Stimulated activated CD8-positive, alpha-beta memory T cell treated with anti-CD3 and anti-CD28 coated beads, Interleukin-15, amount 100 ng/mL, for 4 hours (primary cell): Measurements from ENCODE around the gene DET1.
"Not testable (repeated sequence)": the region's sequence is repeated elsewhere in the genome, so short reads cannot be mapped to it uniquely, and the experiment has no call there.

Experiments used
- DNase-seq, 2 donors: peaks; one replicate each; pipeline ENCODE4 v3.0.0-alpha.2; 2020; ENCODE audit warnings: low read depth in 2 of 2

The DET1 gene

DNA sequence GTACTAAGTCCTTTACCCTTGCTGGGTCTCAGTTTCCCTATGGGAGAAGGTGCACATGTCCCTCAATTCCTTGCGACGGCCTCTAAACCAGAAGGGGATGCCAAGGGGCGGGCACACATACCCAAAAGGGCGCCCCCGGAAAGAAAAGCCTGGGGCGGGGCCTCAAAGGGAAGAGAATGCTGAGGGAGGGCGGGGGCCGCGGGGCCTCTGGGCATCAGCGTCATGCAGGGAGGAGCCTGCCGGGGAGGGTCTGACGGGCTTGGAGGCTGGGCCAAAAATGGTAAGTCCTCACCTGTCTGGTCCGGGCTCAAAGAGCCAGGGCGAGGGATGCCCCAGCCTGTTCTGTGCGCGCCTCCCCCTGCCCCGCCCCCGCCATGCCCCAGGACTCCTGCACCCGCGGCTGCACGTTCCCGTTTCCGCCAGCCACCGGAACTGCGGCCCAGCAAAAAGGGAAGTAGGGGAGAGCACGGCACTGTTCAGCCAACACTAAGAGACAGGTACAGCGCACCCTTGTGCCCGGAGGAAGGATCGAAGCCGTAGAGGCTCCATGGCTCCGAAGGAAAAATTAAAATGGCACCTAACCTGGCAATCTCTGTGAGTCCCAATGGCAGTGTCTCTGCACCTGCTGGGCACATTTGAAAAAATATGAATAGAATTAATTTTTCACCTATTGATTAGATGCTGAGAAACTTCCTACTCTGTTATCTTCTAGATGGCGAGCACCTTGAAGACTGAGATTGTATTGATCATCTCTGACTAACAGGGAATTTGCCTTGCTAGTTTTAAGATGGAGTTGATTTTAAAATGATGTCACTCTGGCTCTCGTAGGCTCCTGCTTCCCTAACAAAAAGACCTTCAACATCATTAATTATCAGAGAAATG lies at the start of gene DET1:
TSS of gene DET1 (minus strand) at position 434 of the 882 bp plus-strand sequence. CDS start 14,976 bp downstream, outside the sequence.
- DNase-seq: peak; percentile 90 to 95

DNA sequence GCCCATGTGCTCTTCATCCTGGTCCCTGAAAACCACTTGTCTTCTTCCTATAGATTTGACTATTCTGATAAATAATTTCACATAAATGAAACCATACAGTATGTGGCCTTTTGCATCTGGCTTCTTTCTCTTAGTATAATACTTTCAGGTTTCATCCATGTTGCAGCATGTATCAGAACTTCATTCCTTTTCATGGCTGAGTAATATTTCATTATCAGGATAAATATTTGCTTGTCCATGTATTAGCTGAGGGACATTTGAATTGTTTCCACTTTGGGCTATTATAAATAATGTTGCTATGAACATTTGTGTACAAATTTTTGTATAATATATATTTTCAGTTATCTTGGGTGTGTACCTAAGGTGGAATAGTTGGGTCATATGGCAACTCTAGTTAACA lies 44.9 kb upstream of the DET1 start:
- DNase-seq: no peak

DNA sequence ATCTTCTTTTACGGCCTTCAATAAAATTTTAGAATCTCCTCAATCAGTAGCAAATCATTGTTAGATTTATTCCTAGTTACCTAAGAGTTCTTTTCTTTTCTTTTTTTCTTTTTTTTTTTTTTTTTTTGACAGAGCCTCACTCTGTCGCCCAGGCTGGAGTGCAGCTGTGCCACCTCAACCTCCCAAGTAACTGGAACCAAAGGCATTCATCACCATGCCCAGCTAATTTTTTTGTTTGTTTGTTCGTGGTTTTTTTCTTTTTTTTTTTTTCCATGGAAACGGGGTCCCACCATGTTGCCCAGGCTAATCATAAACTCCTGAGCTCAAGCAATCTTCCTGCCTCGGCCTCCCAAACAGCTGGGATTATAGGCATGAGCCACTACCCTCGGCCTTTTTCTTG lies 44.3 kb upstream of the DET1 start:
- no peak for DNase-seq

DNA sequence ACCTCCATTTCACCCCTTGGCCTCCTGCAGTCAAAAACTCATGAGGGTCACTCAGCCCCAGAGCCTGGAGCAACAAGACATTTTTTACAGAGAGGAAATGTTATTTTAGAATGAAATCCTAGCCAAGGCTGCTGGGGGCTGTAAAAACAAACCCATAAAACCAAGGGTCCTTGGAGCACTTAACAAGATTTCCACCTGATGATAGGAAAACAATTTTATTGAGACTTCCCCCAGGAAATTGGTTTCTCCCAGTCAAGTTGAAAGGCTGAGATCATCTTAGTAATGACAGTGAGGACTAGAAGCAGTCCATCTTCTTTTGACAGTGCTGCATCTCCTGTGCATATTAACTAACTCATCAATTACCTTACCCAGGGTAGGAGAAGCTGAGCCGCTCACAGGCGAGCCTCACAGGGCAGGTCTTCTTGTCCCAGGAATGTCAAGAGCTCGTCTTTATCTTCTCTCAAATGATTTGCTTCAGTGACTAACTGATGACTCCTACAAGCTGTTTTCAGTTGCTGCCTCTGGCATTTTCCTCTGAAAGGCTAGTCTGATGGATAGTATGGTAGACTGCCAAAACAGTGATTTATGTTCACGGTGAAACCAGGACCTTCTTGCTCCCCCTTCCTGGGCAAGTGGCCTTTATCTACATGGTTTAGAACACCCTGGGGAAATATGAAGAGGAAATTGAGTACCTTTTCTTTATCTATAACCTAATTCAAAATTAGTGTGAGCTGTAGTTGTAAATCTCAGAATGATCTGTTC lies 40.1 kb upstream of the DET1 start:
- no peak for DNase-seq

DNA sequence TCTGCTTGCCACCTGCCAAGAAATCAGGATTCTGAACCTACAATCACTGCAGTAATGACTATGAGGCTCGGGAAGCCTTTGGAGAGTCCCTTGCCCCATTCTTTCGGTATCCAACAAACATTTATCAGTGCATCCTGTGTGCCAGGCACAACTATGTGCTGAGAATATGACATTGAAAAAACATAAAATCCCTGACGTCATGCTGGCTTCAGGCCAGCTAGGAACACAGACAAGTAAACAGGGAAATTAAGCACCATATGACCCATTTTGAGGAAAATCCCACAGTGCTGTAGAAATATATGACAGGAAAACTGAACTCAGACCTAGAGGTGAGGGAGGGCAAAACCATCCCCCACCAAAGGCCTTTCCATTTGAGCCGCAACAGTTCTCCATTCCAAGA lies 34.1 kb upstream of the DET1 start:
- DNase-seq: no peak

DNA sequence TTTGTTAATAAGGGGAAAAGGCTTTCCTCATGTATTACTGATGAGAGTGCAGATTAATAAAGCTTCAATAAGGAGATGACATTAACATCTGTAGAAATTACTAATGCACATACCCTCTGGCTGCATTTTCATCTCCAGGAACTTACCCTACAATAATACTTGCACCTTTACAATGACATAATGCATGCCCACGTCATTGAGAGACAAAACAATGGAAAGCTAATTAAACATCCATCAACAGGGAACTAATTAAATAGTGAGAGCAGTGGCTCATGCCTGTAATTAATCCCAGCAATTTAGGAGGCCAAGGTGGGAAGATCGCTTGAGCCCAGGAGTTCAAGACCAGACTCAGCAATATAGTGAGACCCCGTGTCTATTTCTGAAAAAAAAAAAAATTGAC lies 32.8 kb upstream of the DET1 start:
- DNase-seq: no peak

DNA sequence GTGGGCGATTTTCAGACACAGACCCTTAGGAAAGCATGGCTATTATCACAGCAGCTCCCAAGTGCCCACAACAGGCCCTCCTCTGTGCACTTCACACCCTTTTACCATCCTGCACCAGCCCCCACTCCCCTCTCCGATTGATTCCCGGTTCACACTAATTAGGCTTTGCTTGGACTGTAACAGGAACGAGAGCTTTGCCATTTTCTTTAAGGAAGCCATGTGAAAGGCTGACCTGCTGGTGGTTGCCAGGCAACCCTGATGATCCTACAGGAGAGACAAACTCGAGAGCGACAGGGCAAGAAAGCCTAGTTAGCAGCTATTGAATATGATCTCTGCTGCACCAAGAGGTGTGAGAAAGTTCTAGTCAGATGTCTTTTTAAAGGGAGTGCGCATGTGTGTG lies 28.2 kb upstream of the DET1 start:
- no peak for DNase-seq

DNA sequence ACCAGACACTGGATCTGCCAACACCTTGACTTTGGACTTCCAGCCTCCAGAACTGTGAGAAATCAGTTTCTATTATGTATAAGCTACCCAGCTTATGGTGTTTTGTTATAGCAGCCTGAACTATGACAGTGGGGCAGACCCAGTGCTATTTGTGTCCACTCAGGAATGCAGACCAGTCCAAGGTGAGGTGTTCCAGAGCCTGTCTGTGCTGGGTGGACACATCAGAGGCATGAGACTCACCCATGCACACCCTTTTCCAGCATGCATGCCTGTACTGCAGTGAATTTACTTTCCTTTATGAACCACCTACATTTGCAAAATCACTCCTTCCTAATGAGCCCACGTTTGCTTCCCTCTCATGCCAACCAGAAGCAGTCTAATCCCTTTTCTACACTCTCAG lies 27.6 kb upstream of the DET1 start:
- DNase-seq: no peak

DNA sequence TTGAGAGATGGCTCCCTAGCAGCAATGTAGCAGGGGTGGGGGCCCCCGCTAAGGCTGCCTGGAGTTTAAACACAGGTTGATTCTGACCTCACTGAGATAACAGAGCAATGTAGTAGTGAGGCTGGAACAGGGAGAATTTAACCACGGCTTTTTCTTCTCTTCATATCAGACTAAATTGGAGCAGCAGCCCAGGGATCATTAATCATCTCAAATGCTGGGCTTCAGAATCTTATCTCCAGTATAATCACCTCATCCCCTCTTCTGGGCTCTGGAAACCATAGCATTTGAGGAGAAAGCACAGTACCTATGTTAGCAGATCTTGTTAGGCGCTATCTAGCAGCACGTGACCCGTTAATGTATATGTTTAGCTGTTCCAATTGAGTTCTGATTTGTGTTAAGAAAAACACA lies 25.4 kb upstream of the DET1 start:
- no peak for DNase-seq

DNA sequence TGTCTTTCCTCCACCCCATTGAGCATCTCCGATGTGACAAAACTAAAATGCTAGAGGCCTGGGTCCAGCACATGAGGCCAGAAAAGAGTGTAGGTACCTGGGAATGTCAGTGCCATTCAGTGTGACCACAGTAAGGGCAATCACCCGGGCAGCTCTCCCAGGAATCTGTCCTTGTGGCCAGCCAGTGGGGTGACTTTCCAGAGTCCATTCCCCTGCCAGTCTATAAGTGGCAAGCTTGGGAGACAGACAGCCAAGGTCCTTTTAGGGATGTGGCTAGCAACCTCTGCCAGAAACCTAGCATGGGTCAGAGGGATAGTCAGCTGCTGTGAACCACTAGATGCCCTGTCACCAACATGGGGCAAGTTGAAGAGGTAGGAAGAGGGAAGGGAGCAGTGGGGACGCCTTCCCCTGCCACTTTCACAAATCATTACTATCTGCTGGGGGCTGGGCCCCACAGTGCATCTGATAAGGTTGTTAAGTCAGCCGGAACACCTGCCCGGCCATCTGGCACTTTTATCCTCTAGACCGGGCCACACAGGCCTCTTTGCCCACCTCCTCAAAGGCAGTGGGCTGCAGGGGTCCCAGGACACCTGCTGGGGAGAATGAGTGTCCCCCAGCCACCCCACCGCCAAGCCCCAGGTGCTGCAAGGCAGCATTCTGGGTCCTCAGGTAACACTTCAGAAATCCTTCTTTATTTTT lies 24.8 kb upstream of the DET1 start:
- DNase-seq: no peak

DNA sequence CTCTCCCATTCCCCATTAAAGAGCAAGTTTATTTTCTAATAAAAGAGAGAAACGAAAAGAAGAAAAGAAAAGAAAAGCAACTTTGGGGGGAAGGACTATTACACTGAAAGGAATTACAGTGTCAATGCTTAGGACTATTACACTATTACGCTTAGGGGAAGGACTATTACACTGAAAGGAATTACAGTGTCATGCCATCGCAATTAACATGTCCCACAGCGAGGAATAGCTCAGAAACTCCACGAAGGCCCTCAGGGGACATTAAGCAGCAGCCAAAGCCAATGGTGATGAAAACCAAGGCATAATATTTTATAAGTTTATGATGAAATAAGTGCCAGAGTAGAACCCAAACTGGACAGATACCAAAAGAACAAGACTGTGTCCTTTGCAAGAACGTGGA lies 22.1 kb upstream of the DET1 start:
- no peak for DNase-seq

DNA sequence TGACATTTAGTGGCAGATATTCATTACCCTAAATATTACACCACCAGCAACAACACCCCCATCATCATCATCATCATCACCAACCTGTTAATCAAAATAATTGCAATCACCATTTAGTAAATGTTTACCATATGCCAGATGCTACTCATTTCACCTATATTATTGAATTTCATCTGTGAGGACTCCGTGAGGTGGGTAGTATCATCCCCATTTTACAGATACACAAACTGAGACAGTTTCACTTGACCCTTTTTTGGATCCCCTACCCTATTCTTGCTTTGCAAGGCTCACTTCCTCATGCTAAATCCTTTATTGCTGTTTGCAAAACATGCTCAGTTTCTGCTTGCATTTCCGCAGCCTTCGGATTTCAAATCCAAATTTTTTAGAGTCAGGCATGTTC lies 18.3 kb upstream of the DET1 start:
- no peak for DNase-seq

DNA sequence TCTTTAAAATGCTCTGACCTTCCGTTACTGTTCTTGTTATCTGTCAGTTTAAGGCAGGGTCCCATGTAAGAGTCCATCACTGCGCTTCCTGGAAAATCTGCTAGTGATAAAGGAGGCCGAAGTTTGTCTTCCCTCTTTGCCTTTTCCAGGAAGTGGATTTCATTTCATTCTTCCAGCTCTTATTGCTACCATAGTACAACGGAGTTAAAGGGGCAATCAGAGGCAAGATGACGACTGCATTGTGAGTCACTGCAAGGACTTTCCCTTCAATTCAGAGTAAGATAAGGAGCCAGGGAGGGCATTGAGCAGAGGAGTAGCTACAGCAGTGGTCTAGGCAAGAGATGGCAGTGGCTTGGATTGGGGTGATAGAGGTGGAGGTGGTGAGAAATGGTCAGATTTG lies 17.2 kb upstream of the DET1 start:
- no peak for DNase-seq

DNA sequence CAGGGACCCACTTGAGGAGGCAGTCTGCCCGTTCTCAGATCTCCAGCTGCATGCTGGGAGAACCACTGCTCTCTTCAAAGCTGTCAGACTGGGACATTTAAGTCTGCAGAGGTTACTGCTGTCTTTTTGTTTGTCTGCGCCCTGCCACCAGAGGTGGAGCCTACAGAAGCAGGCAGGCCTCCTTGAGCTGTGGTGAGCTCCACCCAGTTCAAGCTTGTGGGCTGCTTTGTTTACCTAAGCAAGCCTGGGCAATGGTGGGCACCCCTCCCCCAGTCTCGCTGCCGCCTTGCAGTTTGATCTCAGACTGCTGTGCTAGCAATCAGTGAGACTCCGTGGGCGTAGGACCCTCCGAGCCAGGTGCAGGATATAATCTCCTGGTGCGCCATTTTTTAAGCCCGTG lies 13.1 kb upstream of the DET1 start:
- not testable (repeated sequence) for DNase-seq

DNA sequence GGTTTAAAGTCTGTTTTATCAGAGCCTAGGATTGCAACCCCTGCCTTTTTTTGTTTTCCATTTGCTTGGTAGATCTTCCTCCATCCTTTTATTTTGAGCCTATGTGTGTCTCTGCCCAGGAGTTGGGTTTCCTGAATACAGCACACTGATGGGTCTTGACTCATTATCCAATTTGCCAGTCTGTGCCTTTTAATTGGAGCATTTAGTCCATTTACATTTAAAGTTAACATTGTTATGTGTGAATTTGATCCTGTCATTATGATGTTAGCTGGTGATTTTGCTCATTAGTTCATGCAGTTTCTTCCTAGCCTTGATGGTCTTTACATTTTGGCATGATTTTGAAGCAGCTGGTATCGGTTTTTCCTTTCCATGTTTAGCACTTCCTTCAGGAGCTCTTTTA lies 11.5 kb upstream of the DET1 start:
- not testable (repeated sequence) for DNase-seq

DNA sequence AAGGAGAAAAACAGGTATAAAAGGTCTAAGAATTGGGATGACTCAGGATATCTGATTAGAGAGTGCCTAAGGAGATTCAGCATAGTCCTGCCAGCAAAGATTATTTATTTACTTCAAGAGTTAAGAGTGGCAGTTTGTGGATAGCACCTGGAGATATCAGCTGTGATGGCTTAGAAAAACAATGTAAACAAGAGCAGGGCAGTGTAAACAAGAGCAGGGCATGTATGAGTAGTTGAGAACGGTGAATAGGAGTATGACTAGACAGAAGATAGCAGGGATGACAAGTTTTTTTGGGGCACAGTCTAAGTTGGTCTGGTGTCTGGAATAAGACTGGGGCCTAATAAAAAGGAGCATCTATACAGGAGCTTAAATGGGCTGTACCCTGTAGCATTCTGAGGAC lies 1.5 kb upstream of the DET1 start:
- DNase-seq: not testable (repeated sequence)

DNA sequence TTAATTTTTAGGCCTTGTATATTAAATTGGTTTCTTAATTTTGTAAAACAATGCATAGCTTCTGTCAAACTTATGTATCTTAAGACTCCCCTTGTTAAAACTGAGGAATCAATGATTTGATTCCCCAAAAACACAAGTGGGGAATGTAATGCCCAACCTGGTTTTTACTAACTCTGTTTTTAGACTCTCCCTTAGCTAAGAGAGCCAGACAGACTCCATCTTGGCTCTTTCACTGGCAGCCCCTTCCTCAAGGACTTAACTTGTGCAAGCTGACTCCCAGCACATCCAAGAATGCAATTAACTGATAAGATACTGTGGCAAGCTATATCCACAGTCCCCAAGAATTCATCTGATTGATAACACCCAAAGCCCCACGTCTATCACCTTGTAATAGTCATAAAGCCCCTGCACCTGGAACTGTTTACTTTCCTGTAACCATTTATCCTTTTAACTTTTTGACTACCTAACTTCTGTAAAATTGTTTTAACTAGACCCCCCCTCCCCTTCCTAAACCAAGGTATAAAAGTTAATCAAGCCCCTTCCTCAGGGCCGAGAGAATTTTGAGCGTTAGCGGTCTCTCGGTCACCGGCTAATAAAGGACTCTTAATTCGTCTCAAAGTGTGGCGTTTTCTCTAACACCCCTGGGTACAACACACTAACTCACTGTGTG lies 768 bp downstream of the DET1 start:
- DNase-seq: not testable (repeated sequence)

DNA sequence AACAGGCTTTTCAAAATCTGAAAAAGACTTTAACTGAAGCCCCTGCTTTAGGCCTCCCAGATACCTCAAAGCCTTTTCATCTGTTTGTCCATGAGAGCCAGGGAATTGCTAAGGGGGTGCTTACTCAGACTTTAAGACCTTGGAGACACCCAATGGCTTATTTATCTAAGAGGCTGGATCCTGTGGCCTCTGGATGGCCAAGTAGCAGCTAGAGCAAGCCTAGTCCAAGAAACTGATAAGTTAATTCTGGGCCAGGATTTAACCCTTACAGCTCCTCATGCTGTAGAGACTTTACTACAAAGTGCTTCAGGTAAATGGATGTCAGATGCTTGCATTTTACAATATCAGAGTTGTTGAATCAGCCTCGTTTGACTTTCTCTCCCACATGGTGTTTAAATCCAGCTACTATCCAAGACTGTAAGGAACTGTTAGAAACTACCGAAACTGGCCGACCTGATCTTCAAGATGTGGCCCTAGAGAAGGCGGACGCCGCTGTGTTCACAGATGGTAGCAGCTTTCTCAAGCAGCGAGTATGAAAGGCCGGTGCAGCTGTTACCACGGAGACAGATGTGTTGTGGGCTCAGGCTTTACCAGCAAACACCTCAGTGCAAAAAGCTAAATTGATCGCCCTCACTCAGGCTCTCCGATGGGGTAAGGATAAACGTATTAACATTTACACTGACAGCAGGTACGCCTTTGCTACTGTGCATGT lies 3.3 kb downstream of the DET1 start:
- no peak for DNase-seq

DNA sequence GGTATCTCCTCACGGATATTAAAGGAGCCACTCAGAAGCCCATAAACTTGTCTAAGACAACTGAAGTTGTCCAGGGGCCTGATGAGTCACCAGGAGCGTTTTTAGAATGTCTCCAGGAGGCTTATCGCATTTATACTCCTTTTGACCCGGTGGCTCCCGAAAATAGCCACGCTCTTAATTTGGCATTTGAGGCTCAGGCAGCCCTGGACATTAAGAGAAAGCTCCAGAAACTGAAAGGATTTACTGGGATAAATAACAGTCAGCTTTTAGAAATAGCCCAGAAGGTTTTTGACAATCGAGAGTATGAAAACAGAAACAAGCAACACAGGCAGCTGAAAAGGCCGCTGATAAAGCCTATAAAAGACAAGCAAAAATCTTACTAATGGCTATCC lies 4.1 kb downstream of the DET1 start:
- no peak for DNase-seq

DNA sequence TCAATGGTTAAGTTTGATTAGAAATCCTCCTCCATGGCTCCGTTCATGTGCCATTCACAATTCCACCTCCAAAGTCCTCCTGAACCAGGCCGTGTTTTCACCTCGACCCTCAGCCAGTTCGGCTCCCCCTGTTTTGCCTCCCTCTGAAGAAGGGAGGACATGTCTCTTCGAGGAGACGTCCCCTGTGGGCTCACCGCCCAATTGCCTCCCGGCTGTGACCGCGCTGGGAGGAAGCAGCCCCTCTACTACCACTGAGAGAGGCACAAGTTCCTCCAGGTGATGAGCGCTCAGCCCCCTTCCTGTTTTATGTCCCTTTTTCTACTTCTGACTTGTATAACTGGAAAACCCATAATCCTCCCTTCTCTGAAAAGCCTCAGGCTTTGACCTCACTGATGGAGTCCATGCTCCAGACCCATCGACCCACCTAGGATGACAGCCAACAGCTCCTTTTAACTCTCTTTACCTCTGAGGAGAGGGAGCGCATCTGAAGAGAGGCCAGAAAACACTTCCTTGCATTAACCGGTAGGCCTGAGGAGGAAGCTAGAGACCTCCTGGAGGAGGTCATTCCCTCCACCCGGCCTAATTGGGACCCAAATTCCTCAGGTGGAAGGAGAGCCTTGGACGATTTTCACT lies 4.7 kb downstream of the DET1 start:
- no peak for DNase-seq

DNA sequence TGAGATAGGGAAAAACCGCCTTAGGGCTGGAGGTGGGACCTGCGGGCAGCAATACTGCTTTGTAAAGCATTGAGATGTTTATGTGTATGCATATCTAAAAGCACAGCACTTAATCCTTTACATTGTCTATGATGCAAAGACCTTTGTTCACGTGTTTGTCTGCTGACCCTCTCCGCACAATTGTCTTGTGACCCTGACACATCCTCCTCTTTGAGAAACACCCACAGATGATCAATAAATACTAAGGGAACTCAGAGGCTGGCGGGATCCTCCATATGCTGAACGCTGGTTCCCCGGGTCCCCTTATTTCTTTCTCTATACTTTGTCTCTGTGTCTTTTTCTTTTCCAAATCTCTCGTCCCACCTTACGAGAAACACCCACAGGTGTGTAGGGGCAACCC lies 5.4 kb downstream of the DET1 start:
- DNase-seq: not testable (repeated sequence)
